Loucy (cell line): ENCODE results near the gene RBM20.

ENCODE experiments used
- H2AFZ ChIP-seq: fragments of 200-600 bp; sonication (generic); 2 replicates; pipeline ENCODE4 v1.6.0; 2016; ENCODE audit warnings: antibody characterized with exemption, mild to moderate bottlenecking, low read length, moderate library complexity
- H3F3A ChIP-seq: fragments of 200-600 bp; 2 replicates; pipeline ENCODE4 v1.6.0; 2016; ENCODE audit warnings: antibody characterized with exemption, low read depth, mild to moderate bottlenecking
- H3K27me3 ChIP-seq: fragments of 200-600 bp; sonication (generic); 2 replicates; pipeline ENCODE4 v1.6.1; 2014; ENCODE audit warnings: low read length, mild to moderate bottlenecking; ENCODE audit not compliant: insufficient read depth, poor library complexity, severe bottlenecking
- H3K36me3 ChIP-seq: fragments of 200-600 bp; sonication (generic); 2 replicates; pipeline ENCODE4 v1.6.1; 2016; ENCODE audit warnings: low read length; ENCODE audit not compliant: insufficient read depth
- H3K4me1 ChIP-seq: fragments of 200-600 bp; sonication (generic); 2 replicates; pipeline ENCODE4 v1.5.1; 2014; ENCODE audit warnings: low read length, mild to moderate bottlenecking; ENCODE audit not compliant: insufficient read depth, poor library complexity, severe bottlenecking
- H3K4me2 ChIP-seq: fragments of 200-600 bp; sonication (generic); 2 replicates; pipeline ENCODE4 v1.6.0; 2014; ENCODE audit warnings: antibody characterized with exemption, low read length, low read depth, mild to moderate bottlenecking; ENCODE audit not compliant: poor library complexity, severe bottlenecking
- H3K4me3 ChIP-seq: fragments of 200-600 bp; sonication (generic); 2 replicates; pipeline ENCODE4 v1.5.1; 2014; ENCODE audit warnings: low read length, mild to moderate bottlenecking, mixed read lengths; ENCODE audit not compliant: poor library complexity, severe bottlenecking
- H3K79me2 ChIP-seq: fragments of 200-600 bp; sonication (generic); 2 replicates; pipeline ENCODE4 v1.6.1; 2014; ENCODE audit warnings: low read length; ENCODE audit not compliant: insufficient read depth
- H3K9ac ChIP-seq: fragments of 200-600 bp; sonication (generic); 2 replicates; pipeline ENCODE4 v1.6.0; 2014; ENCODE audit warnings: mild to moderate bottlenecking, low read depth, low read length, moderate library complexity; ENCODE audit not compliant: poor library complexity, severe bottlenecking
- H3K9me2 ChIP-seq: fragments of 200-600 bp; sonication (generic); replicated peaks from 2 replicates; pipeline ENCODE4 v1.6.1; 2016; ENCODE audit warnings: low read depth, low read length, mixed read lengths
- H3K9me3 ChIP-seq: fragments of 200-600 bp; sonication (generic); 2 replicates; pipeline ENCODE4 v1.6.1; 2014; ENCODE audit warnings: mild to moderate bottlenecking, antibody characterized with exemption, low read length, low read depth; ENCODE audit not compliant: insufficient read depth
- H4K20me1 ChIP-seq: fragments of 200-600 bp; sonication (generic); 2 replicates; pipeline ENCODE4 v1.6.0; 2014; ENCODE audit warnings: antibody characterized with exemption, low read length, mild to moderate bottlenecking; ENCODE audit not compliant: insufficient read depth, poor library complexity, severe bottlenecking
- EZH2phosphoT487 ChIP-seq: fragments of 200-600 bp; IDR thresholded peaks from 2 replicates; pipeline ENCODE4 v1.6.1; 2018; ENCODE audit warnings: antibody characterized with exemption, mild to moderate bottlenecking, moderate library complexity, borderline replicate concordance
- TF ChIP-seq, protein P1 (sequence below): fragments of 200-600 bp; sonication (generic); conservative IDR thresholded peaks from 2 replicates; pipeline ENCODE4 v1.5.1; 2014; ENCODE audit warnings: mild to moderate bottlenecking, antibody characterized with exemption, low read length

RBM20 gene

DNA sequence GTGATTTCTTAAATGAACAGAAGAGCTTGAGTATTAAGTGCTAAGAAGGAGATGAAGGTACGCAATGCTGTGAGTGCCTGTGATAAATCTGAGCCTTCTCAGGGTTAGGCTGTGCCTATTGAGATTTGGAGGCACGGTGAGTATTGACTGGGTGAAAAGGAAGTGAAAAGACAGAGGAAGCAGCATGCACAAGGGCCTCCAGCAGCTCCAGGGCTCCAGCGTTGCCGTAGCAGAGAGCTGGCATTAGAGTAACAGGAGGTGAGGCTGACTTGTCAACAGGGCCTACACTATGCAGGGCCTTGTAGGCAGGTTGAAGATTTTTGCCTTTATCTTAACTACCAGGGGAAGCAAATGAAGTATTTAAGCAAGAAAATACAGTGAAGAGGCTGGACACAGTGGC lies 173.5 kb downstream of the RBM20 start:
- Histone ChIP-seq H3K4me2 (no peak overlapping the region), H3K4me1 (peaks cover 3% of the 10 kb centered on the region), H3K4me3 (no peak overlapping the region), H2AFZ (no peak overlapping the region), H3K79me2 (no peaks in the 10 kb centered on the region), H3K9ac (no peak overlapping the region), H3K36me3 (no peaks in the 10 kb centered on the region), H3K9me2 (no peaks in the 10 kb centered on the region), H3K27me3 (no peaks in the 10 kb centered on the region), H4K20me1 (no peaks in the 10 kb centered on the region), H3F3A (no peaks in the 10 kb centered on the region), H3K9me3 (no peaks in the 10 kb centered on the region)
- TF ChIP-seq, protein P1, sequence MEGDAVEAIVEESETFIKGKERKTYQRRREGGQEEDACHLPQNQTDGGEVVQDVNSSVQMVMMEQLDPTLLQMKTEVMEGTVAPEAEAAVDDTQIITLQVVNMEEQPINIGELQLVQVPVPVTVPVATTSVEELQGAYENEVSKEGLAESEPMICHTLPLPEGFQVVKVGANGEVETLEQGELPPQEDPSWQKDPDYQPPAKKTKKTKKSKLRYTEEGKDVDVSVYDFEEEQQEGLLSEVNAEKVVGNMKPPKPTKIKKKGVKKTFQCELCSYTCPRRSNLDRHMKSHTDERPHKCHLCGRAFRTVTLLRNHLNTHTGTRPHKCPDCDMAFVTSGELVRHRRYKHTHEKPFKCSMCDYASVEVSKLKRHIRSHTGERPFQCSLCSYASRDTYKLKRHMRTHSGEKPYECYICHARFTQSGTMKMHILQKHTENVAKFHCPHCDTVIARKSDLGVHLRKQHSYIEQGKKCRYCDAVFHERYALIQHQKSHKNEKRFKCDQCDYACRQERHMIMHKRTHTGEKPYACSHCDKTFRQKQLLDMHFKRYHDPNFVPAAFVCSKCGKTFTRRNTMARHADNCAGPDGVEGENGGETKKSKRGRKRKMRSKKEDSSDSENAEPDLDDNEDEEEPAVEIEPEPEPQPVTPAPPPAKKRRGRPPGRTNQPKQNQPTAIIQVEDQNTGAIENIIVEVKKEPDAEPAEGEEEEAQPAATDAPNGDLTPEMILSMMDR = no peak
- TF ChIP-seq EZH2phosphoT487 = no peak

DNA sequence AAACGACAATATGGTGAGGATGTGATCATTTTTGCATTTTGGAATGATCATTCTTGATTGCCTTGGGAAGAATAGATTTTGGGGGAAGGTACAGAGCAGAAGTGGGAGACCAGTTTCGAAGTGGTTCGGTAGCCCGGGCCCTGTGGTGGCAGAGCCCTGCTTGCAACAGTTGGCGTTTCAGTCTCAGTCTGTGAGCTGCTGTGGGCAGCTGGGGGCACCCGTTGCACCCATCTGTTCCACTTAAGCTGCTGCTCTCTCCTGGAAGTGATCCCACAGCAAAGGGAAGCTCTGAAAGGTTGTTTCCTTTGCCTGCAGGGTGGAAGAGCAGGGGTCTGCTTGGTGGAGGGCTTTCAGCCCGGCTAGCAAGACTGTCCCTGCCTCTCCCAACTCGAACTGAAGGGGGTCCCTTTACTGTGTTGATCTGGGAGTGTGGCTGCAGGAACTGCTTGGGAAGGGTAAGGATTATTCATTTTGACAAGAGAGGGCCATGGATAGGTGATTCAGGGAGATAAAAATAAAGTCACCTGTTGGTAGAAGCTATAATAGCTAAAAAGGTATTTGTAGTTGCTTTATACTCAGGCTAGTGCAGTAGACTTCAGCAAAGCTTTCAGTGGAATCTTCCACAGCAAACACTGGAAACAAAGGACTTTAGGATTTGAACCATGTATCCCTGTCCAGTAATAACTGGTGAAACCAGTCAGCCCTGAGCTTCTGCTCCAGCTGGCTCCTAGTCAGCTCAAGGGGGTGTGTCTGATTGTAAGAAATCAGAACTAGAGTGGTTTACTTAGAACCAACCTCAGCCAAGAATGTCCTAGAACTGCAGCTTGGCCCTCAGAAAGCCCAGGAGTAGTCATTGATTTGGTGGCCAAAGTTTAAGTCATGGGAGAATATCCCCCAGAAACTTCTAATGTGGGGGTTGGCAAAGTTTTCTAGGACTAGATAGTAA lies 174.4 kb downstream of the RBM20 start:
- no peaks in the 10 kb centered on the region for H3K36me3 ChIP-seq
- H3K9ac ChIP-seq = no peak overlapping the region
- H3K4me3 ChIP-seq = no peak overlapping the region
- no peaks in the 10 kb centered on the region for H3K79me2 ChIP-seq
- no peak overlapping the region for H3K4me2 ChIP-seq
- no peaks in the 10 kb centered on the region for H3K9me2 ChIP-seq
- H3K27me3 ChIP-seq = no peaks in the 10 kb centered on the region
- peaks cover 6% of the 10 kb centered on the region for H3K4me1 ChIP-seq
- H3K9me3 ChIP-seq = no peaks in the 10 kb centered on the region
- no peaks in the 10 kb centered on the region for H3F3A ChIP-seq
- TF ChIP-seq, protein P1 = no peak
- no peak for TF ChIP-seq EZH2phosphoT487
- H4K20me1 ChIP-seq = no peaks in the 10 kb centered on the region
- no peak overlapping the region for H2AFZ ChIP-seq

DNA sequence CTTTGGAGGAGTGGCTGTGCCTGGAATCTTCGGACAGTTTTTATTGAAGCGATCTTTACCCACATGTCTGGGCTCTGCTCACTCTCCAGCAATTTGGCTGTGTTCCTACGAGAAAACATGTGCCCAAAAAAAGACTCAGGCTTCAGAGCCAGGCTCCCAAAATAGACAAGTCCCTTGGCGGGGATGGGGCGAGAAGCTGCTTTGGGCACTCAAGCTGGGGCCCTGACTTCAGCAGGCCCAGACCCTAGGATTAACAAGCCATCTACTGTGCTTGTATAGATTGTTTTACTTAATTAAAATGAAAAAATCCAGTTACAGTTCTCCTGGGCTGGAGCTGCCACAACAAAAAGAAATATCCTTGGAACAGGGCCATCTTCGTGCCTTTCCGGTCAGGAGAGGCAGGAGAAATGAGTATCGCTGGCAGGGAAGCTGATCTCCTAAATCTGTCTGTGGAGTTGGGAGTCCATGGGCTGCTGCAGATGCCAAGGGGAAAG lies 176.2 kb downstream of the RBM20 start:
- Histone ChIP-seq H3K4me2 (no peak overlapping the region), H4K20me1 (no peaks in the 10 kb centered on the region), H3F3A (no peaks in the 10 kb centered on the region), H3K79me2 (no peaks in the 10 kb centered on the region), H3K27me3 (no peaks in the 10 kb centered on the region), H2AFZ (no peak overlapping the region), H3K36me3 (no peaks in the 10 kb centered on the region), H3K9me2 (no peaks in the 10 kb centered on the region), H3K4me3 (no peak overlapping the region), H3K4me1 (peaks cover 6% of the 10 kb centered on the region), H3K9ac (no peak overlapping the region), H3K9me3 (no peaks in the 10 kb centered on the region)
- no peak for TF ChIP-seq EZH2phosphoT487
- TF ChIP-seq, protein P1 = no peak
